Measurements from ENCODE around the gene GATAD2B.

DNA sequence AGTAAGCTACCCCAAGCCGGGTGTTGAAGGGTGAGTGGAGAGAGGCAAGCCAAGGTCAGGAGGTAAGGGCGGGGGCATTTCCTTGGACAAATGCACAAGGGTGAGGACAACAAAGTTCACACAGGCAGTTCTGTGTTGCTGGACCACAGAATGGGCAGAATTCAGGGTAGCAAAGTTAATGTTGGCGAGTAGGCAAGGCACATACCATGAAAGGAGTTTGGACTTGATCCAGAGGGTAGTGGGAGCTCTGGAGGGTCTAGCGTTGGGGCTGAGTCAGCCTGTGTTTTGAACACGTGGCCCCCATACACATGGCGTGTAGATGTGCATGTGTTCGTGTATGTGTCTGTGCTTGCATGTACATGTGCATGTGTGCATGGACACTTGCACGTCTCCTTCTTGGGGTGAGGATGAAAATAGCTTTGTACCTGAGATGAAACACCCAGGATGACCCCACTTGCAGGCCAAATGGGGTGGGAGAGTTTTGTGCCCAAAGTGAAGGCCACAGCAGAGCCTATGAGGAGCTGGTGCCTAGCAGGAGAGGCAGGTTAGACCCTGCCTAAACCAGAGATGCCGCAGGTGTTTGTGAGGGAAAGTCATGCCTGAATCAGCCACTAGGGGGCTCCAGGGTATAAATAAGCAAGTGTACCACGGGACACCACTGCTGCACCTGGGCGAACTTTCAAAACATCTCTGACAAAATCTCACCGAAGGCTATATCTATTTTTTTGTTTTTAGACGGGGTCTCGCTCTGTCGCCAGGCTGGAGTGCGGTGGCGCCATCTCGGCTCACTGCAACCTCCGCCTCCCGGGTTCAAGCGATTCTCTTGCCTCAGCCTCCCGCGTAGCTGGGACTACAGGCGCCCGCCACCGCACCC lies 125.7 kb downstream of the GATAD2B start:
- TF ChIP-seq, protein P1, sequence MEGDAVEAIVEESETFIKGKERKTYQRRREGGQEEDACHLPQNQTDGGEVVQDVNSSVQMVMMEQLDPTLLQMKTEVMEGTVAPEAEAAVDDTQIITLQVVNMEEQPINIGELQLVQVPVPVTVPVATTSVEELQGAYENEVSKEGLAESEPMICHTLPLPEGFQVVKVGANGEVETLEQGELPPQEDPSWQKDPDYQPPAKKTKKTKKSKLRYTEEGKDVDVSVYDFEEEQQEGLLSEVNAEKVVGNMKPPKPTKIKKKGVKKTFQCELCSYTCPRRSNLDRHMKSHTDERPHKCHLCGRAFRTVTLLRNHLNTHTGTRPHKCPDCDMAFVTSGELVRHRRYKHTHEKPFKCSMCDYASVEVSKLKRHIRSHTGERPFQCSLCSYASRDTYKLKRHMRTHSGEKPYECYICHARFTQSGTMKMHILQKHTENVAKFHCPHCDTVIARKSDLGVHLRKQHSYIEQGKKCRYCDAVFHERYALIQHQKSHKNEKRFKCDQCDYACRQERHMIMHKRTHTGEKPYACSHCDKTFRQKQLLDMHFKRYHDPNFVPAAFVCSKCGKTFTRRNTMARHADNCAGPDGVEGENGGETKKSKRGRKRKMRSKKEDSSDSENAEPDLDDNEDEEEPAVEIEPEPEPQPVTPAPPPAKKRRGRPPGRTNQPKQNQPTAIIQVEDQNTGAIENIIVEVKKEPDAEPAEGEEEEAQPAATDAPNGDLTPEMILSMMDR (IDR thresholded peaks at IDR 0.05) = peak; percentile 95
- TF ChIP-seq, protein P2, sequence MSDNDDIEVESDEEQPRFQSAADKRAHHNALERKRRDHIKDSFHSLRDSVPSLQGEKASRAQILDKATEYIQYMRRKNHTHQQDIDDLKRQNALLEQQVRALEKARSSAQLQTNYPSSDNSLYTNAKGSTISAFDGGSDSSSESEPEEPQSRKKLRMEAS (CRISPR knock-in tag; IDR thresholded peaks at IDR 0.05) = no peak
- TF ChIP-seq MXD4 (CRISPR knock-in tag; IDR thresholded peaks at IDR 0.05; ENCODE audit: borderline replicate concordance) = no peak
- no peak for TF ChIP-seq TEAD4 (CRISPR knock-in tag; IDR thresholded peaks at IDR 0.05)
- no peak for TF ChIP-seq CREM (CRISPR knock-in tag; IDR thresholded peaks at IDR 0.05)
- no peak for TF ChIP-seq ATF2 (CRISPR knock-in tag; IDR thresholded peaks at IDR 0.05; ENCODE audit: borderline replicate concordance, low read depth)
- no peak for TF ChIP-seq ZNF138 (CRISPR knock-in tag; conservative IDR thresholded peaks at IDR 0.05)
- no peak for TF ChIP-seq NFYB (CRISPR knock-in tag; conservative IDR thresholded peaks at IDR 0.05; ENCODE audit: low read depth)
- no peak for TF ChIP-seq GTF2I (CRISPR knock-in tag; conservative IDR thresholded peaks at IDR 0.05)
- no peak for TF ChIP-seq MYBL2 (CRISPR knock-in tag; IDR thresholded peaks at IDR 0.05)
- TF ChIP-seq IRF2 (CRISPR knock-in tag; IDR thresholded peaks at IDR 0.05; ENCODE audit: borderline replicate concordance, low read depth) = no peak
- TF ChIP-seq, protein P3, sequence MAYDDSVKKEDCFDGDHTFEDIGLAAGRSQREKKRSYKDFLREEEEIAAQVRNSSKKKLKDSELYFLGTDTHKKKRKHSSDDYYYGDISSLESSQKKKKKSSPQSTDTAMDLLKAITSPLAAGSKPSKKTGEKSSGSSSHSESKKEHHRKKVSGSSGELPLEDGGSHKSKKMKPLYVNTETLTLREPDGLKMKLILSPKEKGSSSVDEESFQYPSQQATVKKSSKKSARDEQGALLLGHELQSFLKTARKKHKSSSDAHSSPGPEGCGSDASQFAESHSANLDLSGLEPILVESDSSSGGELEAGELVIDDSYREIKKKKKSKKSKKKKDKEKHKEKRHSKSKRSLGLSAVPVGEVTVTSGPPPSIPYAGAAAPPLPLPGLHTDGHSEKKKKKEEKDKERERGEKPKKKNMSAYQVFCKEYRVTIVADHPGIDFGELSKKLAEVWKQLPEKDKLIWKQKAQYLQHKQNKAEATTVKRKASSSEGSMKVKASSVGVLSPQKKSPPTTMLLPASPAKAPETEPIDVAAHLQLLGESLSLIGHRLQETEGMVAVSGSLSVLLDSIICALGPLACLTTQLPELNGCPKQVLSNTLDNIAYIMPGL (CRISPR knock-in tag; IDR thresholded peaks at IDR 0.05) = no peak

Measured in WTC11 (cell line).